PC-9 (cell line): ENCODE results near the gene TTC28.

ENCODE experiments used
- CTCF ChIP-seq: fragments of 200-600 bp; sonication (generic); conservative IDR thresholded peaks from 2 replicates; pipeline ENCODE4 v1.6.1; 2017; ENCODE audit warnings: mixed run types, antibody characterized with exemption, mild to moderate bottlenecking, moderate library complexity
- EZH2 ChIP-seq: fragments of 200-600 bp; sonication (generic); IDR thresholded peaks from 2 replicates; pipeline ENCODE4 v1.8.0; 2017; ENCODE audit warnings: antibody characterized with exemption, low read depth

DNA sequence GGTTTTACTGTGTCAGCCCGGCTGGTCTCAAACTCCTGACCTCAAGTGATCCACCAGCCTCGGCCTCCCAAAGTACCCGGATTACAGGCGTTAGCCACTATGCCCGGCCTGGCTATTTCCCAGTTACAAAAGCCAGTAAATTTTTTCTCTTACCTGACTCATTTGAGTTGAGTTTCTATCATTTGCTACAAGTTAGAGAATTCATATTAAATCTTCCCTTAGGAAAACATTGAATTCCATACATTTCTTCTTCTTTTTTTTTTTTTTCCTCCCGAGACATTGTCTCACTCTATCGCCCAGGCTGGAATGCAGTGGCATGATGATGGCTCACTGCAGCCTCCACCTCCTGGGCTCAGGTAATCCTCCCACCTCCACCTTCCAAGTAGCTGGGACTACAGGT is 36.0 kb upstream of the TTC28 start:
- TF ChIP-seq CTCF, result no peak
- TF ChIP-seq EZH2, result no peak
